NCI-H2029 (cell line): ENCODE measurements around the gene C6orf89.

Experiments used
- DNase-seq: peaks from one replicate; lab custom pipeline; 2025; lab: John Stamatoyannopoulos, UW

C6orf89 gene

GRCh38 chr6:36969988-36970891 is 84.5 kb downstream of the C6orf89 start:
- DNase-seq = no peak

- DNase-seq = no peak
Measured at GRCh38 chr6:36970892-36971842, 85.4 kb downstream of the C6orf89 start.

- DNase-seq = no peak
Measured at GRCh38 chr6:36971921-36972673, 86.3 kb downstream of the C6orf89 start.

- DNase-seq = no peak
Measured at GRCh38 chr6:36973190-36973589, 87.4 kb downstream of the C6orf89 start.

GRCh38 chr6:36973647-36974046 is 87.9 kb downstream of the C6orf89 start:
- DNase-seq = no peak

- DNase-seq = no peak
Measured at GRCh38 chr6:36975231-36976006, 89.7 kb downstream of the C6orf89 start.

GRCh38 chr6:36976007-36976264 is 90.2 kb downstream of the C6orf89 start:
- no peak for DNase-seq

- DNase-seq = no peak
Measured at GRCh38 chr6:36976509-36976908, 90.8 kb downstream of the C6orf89 start.

GRCh38 chr6:36976931-36977330 is 91.2 kb downstream of the C6orf89 start:
- no peak for DNase-seq

- no peak for DNase-seq
Measured at GRCh38 chr6:36977470-36977941, 91.8 kb downstream of the C6orf89 start.
